Smooth muscle cell (in vitro differentiated cells): Measurements from ENCODE around the gene DOCK2. TPM values are rescaled to one million over a fixed set of nuclear protein-coding genes. Genes with fewer than 3 reads are reported as not detected.

Experiments
- DNase-seq: peaks from one replicate; lab custom pipeline; 2025; ENCODE audit not compliant: unreplicated experiment; lab: John Stamatoyannopoulos, UW
- H2AFZ ChIP-seq: fragments of 200-600 bp; sonication (generic); 2 replicates; pipeline ENCODE4 v1.6.0; 2016; ENCODE audit warnings: antibody characterized with exemption, low read depth, mild to moderate bottlenecking
- H3F3A ChIP-seq: fragments of 200-600 bp; sonication (generic); 2 replicates; pipeline ENCODE4 v1.6.0; 2017; ENCODE audit warnings: antibody characterized with exemption, low read depth
- H3K27ac ChIP-seq: fragments of 200-600 bp; sonication (generic); 2 replicates; pipeline ENCODE4 v1.5.1; 2016; ENCODE audit warnings: low read depth, mild to moderate bottlenecking
- H3K27me3 ChIP-seq: fragments of 200-600 bp; sonication (generic); 2 replicates; pipeline ENCODE4 v1.6.1; 2016; ENCODE audit warnings: low read depth, mild to moderate bottlenecking
- H3K36me3 ChIP-seq: fragments of 200-600 bp; sonication (generic); 2 replicates; pipeline ENCODE4 v1.5.1; 2016; ENCODE audit warnings: low read depth
- H3K4me1 ChIP-seq: fragments of 200-600 bp; sonication (generic); 2 replicates; pipeline ENCODE4 v1.5.1; 2016; ENCODE audit warnings: low read depth
- H3K4me2 ChIP-seq: fragments of 200-600 bp; sonication (generic); 2 replicates; pipeline ENCODE4 v1.6.0; 2016; ENCODE audit warnings: mild to moderate bottlenecking
- H3K4me3 ChIP-seq: fragments of 200-600 bp; sonication (generic); 2 replicates; pipeline ENCODE4 v1.5.1; 2016; ENCODE audit warnings: mild to moderate bottlenecking
- H3K79me2 ChIP-seq: fragments of 200-600 bp; sonication (generic); 2 replicates; pipeline ENCODE4 v1.6.0; 2016; ENCODE audit warnings: low read depth, mild to moderate bottlenecking
- H3K9ac ChIP-seq: fragments of 200-600 bp; sonication (generic); 2 replicates; pipeline ENCODE4 v1.6.0; 2016; ENCODE audit warnings: low read depth
- H3K9me3 ChIP-seq: fragments of 200-600 bp; sonication (generic); replicated peaks from 2 replicates; pipeline ENCODE4 v1.5.1; 2016; ENCODE audit warnings: low read depth
- H4K20me1 ChIP-seq: fragments of 200-600 bp; sonication (generic); 2 replicates; pipeline ENCODE4 v1.6.0; 2016; ENCODE audit warnings: low read depth
- WGBS: methylation state at CpG from one replicate; pipeline ENCODE4 v1.1.7; 2016; ENCODE audit warnings: low lambda C conversion rate; 5-methylcytosine and 5-hydroxymethylcytosine counted together
- polyA plus RNA-seq: library from polyadenylated mRNA; unstranded; fragments of >200 nt; fragmentation: Nextera tagmentation; extraction: Ambion mirVana; gene quantifications from 2 replicates; pipeline ENCODE4 v1.2.1, GENCODE V29; 2016
- total RNA-seq: library from RNA; depleted of rRNA; stranded (reverse); fragments of >200 nt; gene quantifications from 2 replicates; pipeline ENCODE4 v1.2.3, GENCODE V29; 2014
- TF ChIP-seq, protein P1 (sequence below): fragments of 200-600 bp; sonication (generic); IDR thresholded peaks from 2 replicates; pipeline ENCODE4 v1.5.1; 2017; ENCODE audit warnings: borderline replicate concordance, mild to moderate bottlenecking, antibody characterized with exemption; ENCODE audit not compliant: insufficient read depth, poor library complexity, severe bottlenecking

DOCK2 gene
- total and polyA plus RNA-seq, 2 experiments from 2014 or later = 0.73 to 3.0 TPM

DNA sequence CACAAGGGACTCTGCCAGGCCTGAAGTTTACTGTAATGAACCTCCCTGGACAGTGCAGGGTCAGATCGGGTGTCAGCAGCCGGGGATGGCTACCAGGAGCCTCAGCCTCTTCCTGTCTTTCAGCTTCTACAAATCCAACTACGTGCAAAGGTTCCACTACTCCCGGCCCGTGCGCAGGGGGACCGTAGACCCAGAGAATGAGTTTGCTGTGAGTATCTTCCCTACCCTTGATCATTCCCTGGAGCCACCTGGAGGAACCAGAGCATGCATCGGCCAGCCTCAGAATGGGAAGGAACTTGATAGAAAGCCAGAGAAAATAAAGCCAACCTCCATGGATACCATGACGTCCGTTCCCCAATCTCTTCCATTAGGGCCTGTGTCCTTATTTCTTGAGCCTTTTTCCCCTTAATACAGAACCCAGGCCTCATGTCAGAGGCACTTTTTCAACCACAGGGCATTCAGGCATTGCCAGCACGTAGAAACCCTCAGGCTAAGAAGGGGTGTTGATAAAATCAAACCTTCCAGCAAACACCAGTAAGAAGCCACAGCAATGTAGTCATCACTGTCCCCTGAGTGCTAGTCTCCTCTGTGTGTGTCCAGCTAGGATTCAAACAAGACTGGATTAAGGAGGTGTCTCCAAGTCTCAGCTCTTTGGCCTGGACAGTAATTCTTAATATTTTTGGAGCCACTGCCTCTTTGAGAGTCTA lies 419.6 kb downstream of the DOCK2 start:
- WGBS = 83% methylated on average over 11 of the region's 11 CpGs
- Histone ChIP-seq H2AFZ (no peak overlapping the region), H3K4me3 (no peak overlapping the region), H3K4me2 (no peak overlapping the region), H3F3A (no peaks in the 10 kb centered on the region), H3K27ac (no peak overlapping the region), H4K20me1 (no peaks in the 10 kb centered on the region), H3K27me3 (no peaks in the 10 kb centered on the region), H3K9me3 (no peaks in the 10 kb centered on the region), H3K79me2 (no peaks in the 10 kb centered on the region), H3K9ac (no peak overlapping the region), H3K4me1 (no peaks in the 10 kb centered on the region), H3K36me3 (no peaks in the 10 kb centered on the region)
- DNase-seq = no peak
- TF ChIP-seq, protein P1, sequence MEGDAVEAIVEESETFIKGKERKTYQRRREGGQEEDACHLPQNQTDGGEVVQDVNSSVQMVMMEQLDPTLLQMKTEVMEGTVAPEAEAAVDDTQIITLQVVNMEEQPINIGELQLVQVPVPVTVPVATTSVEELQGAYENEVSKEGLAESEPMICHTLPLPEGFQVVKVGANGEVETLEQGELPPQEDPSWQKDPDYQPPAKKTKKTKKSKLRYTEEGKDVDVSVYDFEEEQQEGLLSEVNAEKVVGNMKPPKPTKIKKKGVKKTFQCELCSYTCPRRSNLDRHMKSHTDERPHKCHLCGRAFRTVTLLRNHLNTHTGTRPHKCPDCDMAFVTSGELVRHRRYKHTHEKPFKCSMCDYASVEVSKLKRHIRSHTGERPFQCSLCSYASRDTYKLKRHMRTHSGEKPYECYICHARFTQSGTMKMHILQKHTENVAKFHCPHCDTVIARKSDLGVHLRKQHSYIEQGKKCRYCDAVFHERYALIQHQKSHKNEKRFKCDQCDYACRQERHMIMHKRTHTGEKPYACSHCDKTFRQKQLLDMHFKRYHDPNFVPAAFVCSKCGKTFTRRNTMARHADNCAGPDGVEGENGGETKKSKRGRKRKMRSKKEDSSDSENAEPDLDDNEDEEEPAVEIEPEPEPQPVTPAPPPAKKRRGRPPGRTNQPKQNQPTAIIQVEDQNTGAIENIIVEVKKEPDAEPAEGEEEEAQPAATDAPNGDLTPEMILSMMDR = no peak

DNA sequence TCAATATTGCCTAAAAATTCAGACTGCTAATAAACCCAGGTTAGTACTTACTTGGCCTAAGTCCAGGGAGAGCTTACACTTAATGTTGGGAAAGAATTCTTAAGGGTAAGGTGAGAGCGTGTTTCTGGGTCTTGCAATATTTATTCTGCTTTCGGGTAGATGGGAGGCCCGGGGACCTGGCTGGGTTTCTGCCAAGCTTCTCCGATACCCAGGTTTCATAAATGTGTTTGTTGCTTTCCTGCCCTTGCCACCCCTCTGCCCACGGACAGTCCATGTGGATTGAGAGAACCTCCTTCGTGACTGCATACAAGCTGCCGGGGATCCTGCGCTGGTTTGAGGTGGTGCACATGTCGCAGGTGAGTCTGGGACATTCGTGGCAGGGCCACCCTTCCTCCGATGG lies 420.2 kb downstream of the DOCK2 start:
- Histone ChIP-seq H4K20me1 (no peaks in the 10 kb centered on the region), H3K4me1 (no peaks in the 10 kb centered on the region), H3K4me3 (no peak overlapping the region), H3K9me3 (no peaks in the 10 kb centered on the region), H2AFZ (no peak overlapping the region), H3K36me3 (no peaks in the 10 kb centered on the region), H3K9ac (no peak overlapping the region), H3K27ac (no peak overlapping the region), H3K79me2 (no peaks in the 10 kb centered on the region), H3K4me2 (no peak overlapping the region), H3K27me3 (no peaks in the 10 kb centered on the region), H3F3A (no peaks in the 10 kb centered on the region)
- TF ChIP-seq, protein P1 = no peak
- DNase-seq = no peak
- WGBS = 97% methylated on average over 11 of the region's 11 CpGs

DNA sequence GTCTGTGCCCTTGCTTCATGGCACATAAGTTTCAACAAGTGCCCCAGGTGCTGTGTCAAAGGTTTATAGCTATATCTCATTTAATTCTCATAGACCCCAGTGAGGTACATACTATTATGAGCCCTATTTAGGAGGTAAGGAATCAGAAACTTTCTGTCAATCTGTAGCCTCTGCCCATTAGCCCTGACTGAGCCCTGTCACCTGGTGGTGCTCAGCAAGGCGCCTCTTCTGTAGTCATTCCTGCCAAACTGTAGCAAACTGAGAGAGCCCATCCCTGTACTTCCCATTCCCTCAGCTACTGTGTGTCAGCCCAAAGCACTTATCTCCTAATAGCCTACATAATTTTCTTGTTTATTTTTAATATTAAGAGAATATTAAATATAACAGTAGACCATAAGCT lies 422.1 kb downstream of the DOCK2 start:
- Histone ChIP-seq H3K36me3 (no peaks in the 10 kb centered on the region), H3K79me2 (no peaks in the 10 kb centered on the region), H3K27ac (no peak overlapping the region), H3K4me1 (no peaks in the 10 kb centered on the region), H3F3A (no peaks in the 10 kb centered on the region), H4K20me1 (no peaks in the 10 kb centered on the region), H3K9ac (no peak overlapping the region), H3K27me3 (peaks cover 3% of the 10 kb centered on the region), H3K9me3 (no peaks in the 10 kb centered on the region), H2AFZ (no peak overlapping the region), H3K4me3 (no peak overlapping the region), H3K4me2 (no peak overlapping the region)
- TF ChIP-seq, protein P1 = no peak
- WGBS = 42% methylated on average over 1 of the region's 1 CpG
- DNase-seq = no peak

DNA sequence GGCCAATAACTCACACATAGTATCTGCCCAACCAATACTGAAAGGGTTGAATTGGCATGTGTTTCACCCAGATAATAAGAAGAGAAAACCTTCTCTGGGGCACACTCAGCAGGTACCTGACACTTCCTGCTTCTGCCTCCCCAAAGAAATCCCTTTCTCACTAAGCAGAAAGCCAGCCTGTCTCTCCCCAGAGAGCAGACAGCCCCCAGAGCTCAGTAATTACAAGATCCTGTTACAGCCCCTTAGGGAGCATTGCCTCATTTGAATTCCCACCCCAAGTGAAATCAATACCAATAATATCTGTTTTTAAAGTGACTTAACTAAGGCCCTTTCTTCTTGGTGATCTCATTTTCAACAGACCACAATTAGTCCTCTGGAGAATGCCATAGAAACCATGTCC lies 430.1 kb downstream of the DOCK2 start:
- no peak overlapping the region for H3K9ac ChIP-seq
- no peak overlapping the region for H3K4me2 ChIP-seq
- H3K27me3 ChIP-seq = peaks cover 3% of the 10 kb centered on the region
- no peak overlapping the region for H2AFZ ChIP-seq
- H3K36me3 ChIP-seq = no peaks in the 10 kb centered on the region
- no peak overlapping the region for H3K27ac ChIP-seq
- TF ChIP-seq, protein P1 = no peak
- H3K9me3 ChIP-seq = no peaks in the 10 kb centered on the region
- no peaks in the 10 kb centered on the region for H3F3A ChIP-seq
- no peaks in the 10 kb centered on the region for H3K4me1 ChIP-seq
- no peaks in the 10 kb centered on the region for H4K20me1 ChIP-seq
- no peaks in the 10 kb centered on the region for H3K79me2 ChIP-seq
- no peak for DNase-seq
- no peak overlapping the region for H3K4me3 ChIP-seq
